ENCODE measurements around the gene CAV3. TPM values are rescaled to one million over a fixed set of nuclear protein-coding genes. Genes with fewer than 3 reads are reported as not detected.

The CAV3 gene
- total RNA-seq, 1 donor from 2014 or later = not detected

DNA sequence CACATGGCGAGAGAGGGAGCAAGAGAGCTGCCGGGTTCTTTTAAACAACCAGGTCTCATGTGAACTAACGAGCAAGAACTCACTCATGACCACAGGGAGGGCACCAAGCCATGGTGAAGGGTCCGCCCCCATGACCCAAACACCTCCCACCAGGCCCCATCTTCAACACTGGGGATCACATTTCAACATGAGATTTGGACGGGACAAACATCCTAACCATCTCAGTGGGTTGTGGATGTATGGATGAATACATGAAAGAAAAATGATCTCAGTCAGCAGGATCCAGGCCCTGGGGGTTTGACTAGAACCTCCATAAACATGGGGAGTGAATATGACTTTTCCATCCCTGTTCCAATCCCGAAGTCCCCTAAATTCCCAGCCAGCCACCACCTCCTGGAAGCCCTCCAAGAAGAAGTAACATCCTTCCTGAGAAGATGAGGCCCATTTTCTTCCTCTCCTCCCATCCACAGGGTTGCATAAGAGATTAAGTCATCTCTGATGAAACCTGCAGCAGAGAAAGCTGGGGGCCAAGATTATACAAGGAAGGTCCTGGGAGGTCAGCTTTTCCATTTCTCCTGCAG, 9.5 kb downstream of the CAV3 start:
- Mint-ChIP-seq H3K9me3 (ENCODE audit: unreplicated experiment) (no peaks in the 10 kb centered on the region), H3K4me3 (ENCODE audit: unreplicated experiment) (no peak overlapping the region), H3K27me3 (ENCODE audit: unreplicated experiment) (peaks cover 3% of the 10 kb centered on the region), H3K36me3 (ENCODE audit: low read depth, unreplicated experiment) (no peaks in the 10 kb centered on the region), H3K27ac (ENCODE audit: unreplicated experiment) (no peak overlapping the region), H3K4me1 (ENCODE audit: unreplicated experiment) (no peaks in the 10 kb centered on the region)
- DNase-seq (ENCODE audit: low spot score) = no peak
- TF ChIP-seq, protein P1, sequence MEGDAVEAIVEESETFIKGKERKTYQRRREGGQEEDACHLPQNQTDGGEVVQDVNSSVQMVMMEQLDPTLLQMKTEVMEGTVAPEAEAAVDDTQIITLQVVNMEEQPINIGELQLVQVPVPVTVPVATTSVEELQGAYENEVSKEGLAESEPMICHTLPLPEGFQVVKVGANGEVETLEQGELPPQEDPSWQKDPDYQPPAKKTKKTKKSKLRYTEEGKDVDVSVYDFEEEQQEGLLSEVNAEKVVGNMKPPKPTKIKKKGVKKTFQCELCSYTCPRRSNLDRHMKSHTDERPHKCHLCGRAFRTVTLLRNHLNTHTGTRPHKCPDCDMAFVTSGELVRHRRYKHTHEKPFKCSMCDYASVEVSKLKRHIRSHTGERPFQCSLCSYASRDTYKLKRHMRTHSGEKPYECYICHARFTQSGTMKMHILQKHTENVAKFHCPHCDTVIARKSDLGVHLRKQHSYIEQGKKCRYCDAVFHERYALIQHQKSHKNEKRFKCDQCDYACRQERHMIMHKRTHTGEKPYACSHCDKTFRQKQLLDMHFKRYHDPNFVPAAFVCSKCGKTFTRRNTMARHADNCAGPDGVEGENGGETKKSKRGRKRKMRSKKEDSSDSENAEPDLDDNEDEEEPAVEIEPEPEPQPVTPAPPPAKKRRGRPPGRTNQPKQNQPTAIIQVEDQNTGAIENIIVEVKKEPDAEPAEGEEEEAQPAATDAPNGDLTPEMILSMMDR (IDR thresholded peaks at IDR 0.05; ENCODE audit: unreplicated experiment) = no peak

DNA sequence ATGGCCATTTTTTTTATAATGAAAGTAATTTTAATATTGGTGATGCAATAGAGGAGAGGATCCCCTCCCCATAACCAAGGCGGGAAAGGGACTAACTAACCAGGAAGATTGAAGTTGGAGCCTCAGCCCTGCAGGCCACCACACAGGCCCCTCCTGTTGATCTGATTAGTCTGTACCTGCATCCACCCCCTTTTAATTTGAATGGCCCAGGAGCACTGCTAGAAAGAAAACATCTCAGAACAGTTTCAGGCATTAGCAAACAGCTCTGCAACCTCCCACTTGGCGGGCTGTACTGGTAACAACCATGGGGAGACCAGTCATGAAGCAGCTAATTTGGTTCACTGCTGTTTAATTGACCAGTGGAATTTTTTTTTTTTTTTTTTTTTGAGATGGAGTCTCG, 10.3 kb downstream of the CAV3 start:
- TF ChIP-seq, protein P1 (IDR thresholded peaks at IDR 0.05; ENCODE audit: unreplicated experiment) = no peak
- Mint-ChIP-seq H3K27me3 (ENCODE audit: unreplicated experiment) (peaks cover 3% of the 10 kb centered on the region), H3K36me3 (ENCODE audit: low read depth, unreplicated experiment) (no peaks in the 10 kb centered on the region), H3K4me1 (ENCODE audit: unreplicated experiment) (no peaks in the 10 kb centered on the region), H3K27ac (ENCODE audit: unreplicated experiment) (no peak overlapping the region), H3K4me3 (ENCODE audit: unreplicated experiment) (no peak overlapping the region), H3K9me3 (ENCODE audit: unreplicated experiment) (no peaks in the 10 kb centered on the region)
- no peak for DNase-seq (ENCODE audit: low spot score)

GRCh38 chr3:8745619-8746370, 12.2 kb downstream of the CAV3 start:
- H3K36me3 Mint-ChIP-seq (ENCODE audit: low read depth, unreplicated experiment) = no peaks in the 10 kb centered on the region
- no peaks in the 10 kb centered on the region for H3K4me1 Mint-ChIP-seq (ENCODE audit: unreplicated experiment)
- no peak overlapping the region for H3K4me3 Mint-ChIP-seq (ENCODE audit: unreplicated experiment)
- TF ChIP-seq, protein P1 (IDR thresholded peaks at IDR 0.05; ENCODE audit: unreplicated experiment) = no peak
- H3K9me3 Mint-ChIP-seq (ENCODE audit: unreplicated experiment) = no peaks in the 10 kb centered on the region
- H3K27me3 Mint-ChIP-seq (ENCODE audit: unreplicated experiment) = peaks cover 3% of the 10 kb centered on the region
- no peak for DNase-seq (ENCODE audit: low spot score)
- H3K27ac Mint-ChIP-seq (ENCODE audit: unreplicated experiment) = no peak overlapping the region

DNA sequence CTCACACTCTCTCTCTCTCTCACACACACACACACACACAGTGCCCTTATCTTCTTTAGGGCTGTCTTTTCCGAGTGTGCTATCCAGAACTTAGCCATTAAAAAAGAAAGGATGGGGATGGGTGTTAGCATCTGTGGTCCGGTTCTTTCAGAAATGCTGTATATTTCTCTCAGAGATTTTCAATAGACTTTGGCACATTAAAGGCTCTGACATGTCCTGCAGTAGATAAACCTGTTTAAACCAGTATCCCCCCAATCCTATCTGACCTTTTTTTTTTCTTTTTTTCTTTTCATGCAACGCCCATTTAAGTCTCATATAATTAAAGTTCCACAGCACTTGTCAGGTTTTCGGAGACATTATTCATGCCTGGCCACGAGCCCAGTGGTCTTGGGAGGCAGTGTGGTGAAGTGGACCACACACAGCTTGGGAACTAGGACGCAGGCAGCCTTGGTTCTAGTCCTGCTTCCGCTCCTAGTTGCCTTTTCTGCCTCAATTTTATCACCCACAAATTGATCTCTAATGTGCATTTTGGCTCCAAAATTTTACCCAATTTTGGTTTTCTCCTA, 13.3 kb downstream of the CAV3 start:
- no peaks in the 10 kb centered on the region for H3K36me3 Mint-ChIP-seq (ENCODE audit: low read depth, unreplicated experiment)
- no peaks in the 10 kb centered on the region for H3K9me3 Mint-ChIP-seq (ENCODE audit: unreplicated experiment)
- no peak for DNase-seq (ENCODE audit: low spot score)
- no peak overlapping the region for H3K4me3 Mint-ChIP-seq (ENCODE audit: unreplicated experiment)
- no peaks in the 10 kb centered on the region for H3K27me3 Mint-ChIP-seq (ENCODE audit: unreplicated experiment)
- TF ChIP-seq, protein P1 (IDR thresholded peaks at IDR 0.05; ENCODE audit: unreplicated experiment) = no peak
- no peaks in the 10 kb centered on the region for H3K4me1 Mint-ChIP-seq (ENCODE audit: unreplicated experiment)
- H3K27ac Mint-ChIP-seq (ENCODE audit: unreplicated experiment) = no peak overlapping the region

DNA sequence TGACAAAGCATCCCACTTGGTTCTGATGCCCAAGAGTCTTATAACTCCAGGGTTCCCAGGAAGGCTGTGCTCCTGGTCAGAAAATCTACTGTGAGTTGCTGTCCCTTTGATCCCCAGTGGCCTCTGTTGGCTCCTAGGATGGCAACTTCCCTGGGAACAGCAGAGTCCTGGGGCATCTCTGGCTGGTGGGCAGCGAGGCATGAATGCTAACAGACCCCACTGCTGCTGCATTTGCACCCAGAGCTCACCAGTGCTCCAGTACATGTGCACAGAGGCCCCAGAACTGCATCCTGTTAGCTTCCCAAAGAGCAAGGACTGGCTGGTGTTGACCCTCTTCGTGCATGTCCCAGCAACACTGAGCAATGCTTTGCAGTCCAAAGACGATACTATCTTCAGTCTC, 15.7 kb downstream of the CAV3 start:
- Mint-ChIP-seq H3K36me3 (ENCODE audit: low read depth, unreplicated experiment) (no peaks in the 10 kb centered on the region), H3K27ac (ENCODE audit: unreplicated experiment) (no peak overlapping the region), H3K4me1 (ENCODE audit: unreplicated experiment) (peaks cover 4% of the 10 kb centered on the region), H3K4me3 (ENCODE audit: unreplicated experiment) (no peak overlapping the region), H3K27me3 (ENCODE audit: unreplicated experiment) (no peaks in the 10 kb centered on the region), H3K9me3 (ENCODE audit: unreplicated experiment) (no peaks in the 10 kb centered on the region)
- TF ChIP-seq, protein P1 (IDR thresholded peaks at IDR 0.05; ENCODE audit: unreplicated experiment) = no peak
- DNase-seq (ENCODE audit: low spot score) = no peak
